OCI-LY7 (cell line): ENCODE results near the gene BFSP2.

Experiments used
- EZH2phosphoT487 ChIP-seq: fragments of 200-600 bp; sonication (generic); IDR thresholded peaks from 2 replicates; pipeline ENCODE4 v1.6.1; 2018; ENCODE audit warnings: low read depth, borderline replicate concordance, mild to moderate bottlenecking, mixed run types, antibody characterized with exemption, low read length, moderate library complexity, mixed read lengths
- TF ChIP-seq, protein P1 (sequence below): fragments of 200-600 bp; sonication (generic); conservative IDR thresholded peaks from 2 replicates; pipeline ENCODE4 v1.5.1; 2014; ENCODE audit warnings: mild to moderate bottlenecking, antibody characterized with exemption, low read length, moderate library complexity, mixed read lengths

DNA sequence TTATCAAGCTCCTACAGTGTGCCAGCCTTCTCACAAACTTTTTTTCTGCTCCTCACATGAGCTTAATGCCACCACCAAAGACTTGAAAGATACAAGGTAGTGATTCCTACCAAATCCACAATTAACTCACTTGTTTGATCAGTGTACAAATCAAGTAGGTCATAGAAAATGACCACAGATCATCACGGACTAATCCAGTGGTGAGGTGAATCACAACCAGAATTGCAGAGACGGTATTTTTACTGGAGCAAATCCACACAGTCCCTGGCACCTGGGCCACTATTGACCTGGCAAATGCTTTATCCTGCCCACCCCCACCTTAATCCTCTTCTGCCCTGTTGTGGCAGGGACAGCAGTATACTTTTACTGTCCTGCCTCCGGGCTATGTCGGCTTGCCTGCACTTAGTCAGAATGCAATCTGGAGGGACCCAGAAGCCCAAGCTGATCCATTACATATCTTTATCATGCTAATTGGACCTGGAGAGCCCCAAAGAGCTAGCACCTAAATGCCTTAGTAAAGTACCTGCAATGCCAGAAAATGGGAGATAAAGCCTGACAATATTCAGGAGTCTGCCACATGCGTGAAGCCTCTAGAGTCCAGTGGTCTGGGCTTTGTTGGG is 89.7 kb downstream of the BFSP2 start:
- TF ChIP-seq, protein P1, sequence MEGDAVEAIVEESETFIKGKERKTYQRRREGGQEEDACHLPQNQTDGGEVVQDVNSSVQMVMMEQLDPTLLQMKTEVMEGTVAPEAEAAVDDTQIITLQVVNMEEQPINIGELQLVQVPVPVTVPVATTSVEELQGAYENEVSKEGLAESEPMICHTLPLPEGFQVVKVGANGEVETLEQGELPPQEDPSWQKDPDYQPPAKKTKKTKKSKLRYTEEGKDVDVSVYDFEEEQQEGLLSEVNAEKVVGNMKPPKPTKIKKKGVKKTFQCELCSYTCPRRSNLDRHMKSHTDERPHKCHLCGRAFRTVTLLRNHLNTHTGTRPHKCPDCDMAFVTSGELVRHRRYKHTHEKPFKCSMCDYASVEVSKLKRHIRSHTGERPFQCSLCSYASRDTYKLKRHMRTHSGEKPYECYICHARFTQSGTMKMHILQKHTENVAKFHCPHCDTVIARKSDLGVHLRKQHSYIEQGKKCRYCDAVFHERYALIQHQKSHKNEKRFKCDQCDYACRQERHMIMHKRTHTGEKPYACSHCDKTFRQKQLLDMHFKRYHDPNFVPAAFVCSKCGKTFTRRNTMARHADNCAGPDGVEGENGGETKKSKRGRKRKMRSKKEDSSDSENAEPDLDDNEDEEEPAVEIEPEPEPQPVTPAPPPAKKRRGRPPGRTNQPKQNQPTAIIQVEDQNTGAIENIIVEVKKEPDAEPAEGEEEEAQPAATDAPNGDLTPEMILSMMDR: no peak
- no peak for TF ChIP-seq EZH2phosphoT487
